ENCODE data around the gene LHPP. TPM values are rescaled to one million over a fixed set of nuclear protein-coding genes. Genes with fewer than 3 reads are reported as not detected.

The LHPP gene
- total RNA-seq, 1 donor from 2014 or later = 24.5 TPM

- peaks cover 5% of the 10 kb centered on the region for H3K27me3 Mint-ChIP-seq (ENCODE audit: insufficient read depth, low read depth)
- Histone ChIP-seq H3K4me2 (no peak overlapping the region), H3K27me3 (no peaks in the 10 kb centered on the region), H4K20me1 (ENCODE audit: low read depth) (no peaks in the 10 kb centered on the region), H3K36me3 (no peaks in the 10 kb centered on the region), H3K27ac (no peak overlapping the region), H3K4me3 (no peak overlapping the region), H3F3A (ENCODE audit: low read depth) (no peaks in the 10 kb centered on the region), H3K79me2 (ENCODE audit: low read depth) (no peaks in the 10 kb centered on the region), H3K4me1 (peaks cover 11% of the 10 kb centered on the region), H2AFZ (replicated peaks) (no peak overlapping the region), H3K9me3 (ENCODE audit: low read depth) (no peaks in the 10 kb centered on the region), H3K9ac (no peak overlapping the region)
- no peak for TF ChIP-seq EZH2phosphoT487 (IDR thresholded peaks at IDR 0.05)
- TF ChIP-seq EZH2 (IDR thresholded peaks at IDR 0.05) = no peak
- no peak for TF ChIP-seq CTCF (IDR thresholded peaks at IDR 0.05)
- peaks cover 11% of the 10 kb centered on the region for H3K4me1 Mint-ChIP-seq
- no peaks in the 10 kb centered on the region for H3K9me3 Mint-ChIP-seq
- H3K4me3 Mint-ChIP-seq = no peak overlapping the region
- no peak for DNase-seq (ENCODE audit: low spot score)
- H3K27ac Mint-ChIP-seq = no peak overlapping the region
- H3K36me3 Mint-ChIP-seq = no peaks in the 10 kb centered on the region
These were observed 76.3 kb downstream of the LHPP start for GRCh38 chr10:124537891-124538290.

GRCh38 chr10:124538706-124539105 is 77.1 kb downstream of the LHPP start:
- H3K9ac ChIP-seq = no peak overlapping the region
- DNase-seq (ENCODE audit: low spot score) = no peak
- H2AFZ ChIP-seq (replicated peaks) = no peak overlapping the region
- no peaks in the 10 kb centered on the region for H3F3A ChIP-seq (ENCODE audit: low read depth)
- H3K79me2 ChIP-seq (ENCODE audit: low read depth) = no peaks in the 10 kb centered on the region
- H3K9me3 ChIP-seq (ENCODE audit: low read depth) = no peaks in the 10 kb centered on the region
- TF ChIP-seq EZH2 (IDR thresholded peaks at IDR 0.05) = no peak
- no peak for TF ChIP-seq EZH2phosphoT487 (IDR thresholded peaks at IDR 0.05)
- TF ChIP-seq CTCF (IDR thresholded peaks at IDR 0.05) = no peak
- H3K4me2 ChIP-seq = no peak overlapping the region
- no peaks in the 10 kb centered on the region for H3K27me3 ChIP-seq
- H4K20me1 ChIP-seq (ENCODE audit: low read depth) = no peaks in the 10 kb centered on the region
- H3K27me3 Mint-ChIP-seq (ENCODE audit: insufficient read depth, low read depth) = peaks cover 5% of the 10 kb centered on the region
- H3K9me3 Mint-ChIP-seq = no peaks in the 10 kb centered on the region
- no peaks in the 10 kb centered on the region for H3K36me3 ChIP-seq
- H3K4me1 ChIP-seq = peaks cover 11% of the 10 kb centered on the region
- H3K4me3 ChIP-seq = no peak overlapping the region
- H3K36me3 Mint-ChIP-seq = no peaks in the 10 kb centered on the region
- H3K4me3 Mint-ChIP-seq = no peak overlapping the region
- H3K4me1 Mint-ChIP-seq = peaks cover 11% of the 10 kb centered on the region
- no peak overlapping the region for H3K27ac Mint-ChIP-seq
- H3K27ac ChIP-seq = no peak overlapping the region

GRCh38 chr10:124539935-124540641 is 78.5 kb downstream of the LHPP start:
- DNase-seq (ENCODE audit: low spot score) = peak; percentile 85
- H3K4me1 Mint-ChIP-seq = peaks cover 6% of the 10 kb centered on the region
- H3K27me3 Mint-ChIP-seq (ENCODE audit: insufficient read depth, low read depth) = peaks cover 3% of the 10 kb centered on the region
- no peak overlapping the region for H3K4me3 Mint-ChIP-seq
- no peaks in the 10 kb centered on the region for H3K36me3 Mint-ChIP-seq
- no peaks in the 10 kb centered on the region for H3K9me3 ChIP-seq (ENCODE audit: low read depth)
- no peak overlapping the region for H3K4me2 ChIP-seq
- no peaks in the 10 kb centered on the region for H3K9me3 Mint-ChIP-seq
- peak overlapping the region; percentile 7 for H2AFZ ChIP-seq (replicated peaks)
- H3K9ac ChIP-seq = no peak overlapping the region
- H3F3A ChIP-seq (ENCODE audit: low read depth) = no peaks in the 10 kb centered on the region
- no peak overlapping the region for H3K27ac Mint-ChIP-seq
- no peaks in the 10 kb centered on the region for H3K36me3 ChIP-seq
- TF ChIP-seq CTCF (IDR thresholded peaks at IDR 0.05) = peak; percentile 74
- TF ChIP-seq EZH2phosphoT487 (IDR thresholded peaks at IDR 0.05) = no peak
- H3K4me3 ChIP-seq = no peak overlapping the region
- H4K20me1 ChIP-seq (ENCODE audit: low read depth) = no peaks in the 10 kb centered on the region
- H3K27me3 ChIP-seq = no peaks in the 10 kb centered on the region
- peaks cover 11% of the 10 kb centered on the region for H3K4me1 ChIP-seq
- H3K27ac ChIP-seq = no peak overlapping the region
- no peaks in the 10 kb centered on the region for H3K79me2 ChIP-seq (ENCODE audit: low read depth)

Measured in neural progenitor cell (in vitro differentiated cells).